Measurements from ENCODE around the gene CHPF2. TPM values are rescaled to one million over a fixed set of nuclear protein-coding genes. Genes with fewer than 3 reads are reported as not detected.

CHPF2 gene
- total RNA-seq, 4 donors from 2014 or later: 21.5 to 28.6 (median 25.4) TPM

- H3K27ac ChIP-seq: no peak overlapping the region
- H3K36me3 ChIP-seq: no peaks in the 10 kb centered on the region
- WGBS: 88% methylated on average over 7 of the region's 8 CpGs
- DNase-seq (ENCODE audit: low spot score in 2 of 2): no peak
- H3K9me3 ChIP-seq: no peaks in the 10 kb centered on the region
- TF ChIP-seq EP300 (IDR thresholded peaks at IDR 0.05) (no peak), POLR2A (IDR thresholded peaks at IDR 0.05) (no peak), POLR2AphosphoS5 (IDR thresholded peaks at IDR 0.05) (no peak), CTCF (IDR thresholded peaks at IDR 0.05) (no peak)
- H3K4me3 ChIP-seq: no peak overlapping the region
- peaks cover 23% of the 10 kb centered on the region for H3K4me1 ChIP-seq
- H3K27me3 ChIP-seq: no peaks in the 10 kb centered on the region
Observed at GRCh38 chr7:151260883-151261282, 28.6 kb downstream of the CHPF2 start.

DNA sequence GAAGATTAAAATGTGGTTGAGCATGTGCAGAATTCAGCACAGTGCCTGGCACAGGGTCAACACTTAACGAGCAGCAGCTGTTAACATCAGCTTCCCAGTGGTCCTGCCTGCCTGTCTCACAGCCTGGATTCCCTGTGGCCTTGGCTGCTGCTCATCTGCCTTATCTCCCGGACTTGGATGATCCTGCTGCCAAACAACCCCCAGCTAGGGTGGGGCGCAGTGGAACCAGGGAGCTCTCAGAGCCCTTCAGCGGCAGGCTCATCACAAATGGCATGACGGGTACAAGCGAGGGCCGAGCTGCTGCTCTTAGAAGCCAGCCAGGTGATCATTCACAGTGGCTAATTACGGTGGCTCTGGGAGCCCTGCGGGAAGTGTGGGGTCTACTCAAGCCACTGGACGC, 29.2 kb downstream of the CHPF2 start:
- no peaks in the 10 kb centered on the region for H3K36me3 ChIP-seq
- 53% methylated on average over 3 of the region's 10 CpGs for WGBS
- no peak overlapping the region for H3K27ac ChIP-seq
- H3K27me3 ChIP-seq: no peaks in the 10 kb centered on the region
- no peak overlapping the region for H3K4me3 ChIP-seq
- no peak for DNase-seq (ENCODE audit: low spot score in 2 of 2)
- peaks cover 22% of the 10 kb centered on the region for H3K4me1 ChIP-seq
- no peaks in the 10 kb centered on the region for H3K9me3 ChIP-seq
- TF ChIP-seq POLR2AphosphoS5 (IDR thresholded peaks at IDR 0.05) (no peak), POLR2A (IDR thresholded peaks at IDR 0.05) (no peak)

DNA sequence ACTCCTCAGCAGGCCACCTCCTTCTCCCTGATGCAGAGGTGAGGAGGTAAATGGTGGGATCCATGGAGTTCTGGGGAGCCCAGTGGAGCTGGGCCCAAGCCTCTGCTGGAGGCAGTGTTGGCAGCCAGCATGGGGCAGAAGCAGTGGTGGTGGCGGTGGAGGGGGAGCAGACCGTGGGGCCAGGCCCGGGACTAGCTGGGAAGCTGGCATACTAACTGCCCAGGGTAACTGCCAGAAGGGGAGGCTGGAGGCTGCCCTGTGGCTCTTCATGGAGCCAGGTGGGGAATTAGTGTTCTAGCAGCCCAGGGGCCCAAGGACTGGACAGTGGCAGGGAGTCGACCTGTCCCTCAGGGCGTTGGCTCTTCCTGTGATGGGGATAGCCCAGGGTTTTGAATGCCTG, 32.3 kb downstream of the CHPF2 start:
- H3K36me3 ChIP-seq: no peaks in the 10 kb centered on the region
- H3K4me3 ChIP-seq: no peak overlapping the region
- peaks cover 17% of the 10 kb centered on the region for H3K4me1 ChIP-seq
- no peak for TF ChIP-seq EP300 (IDR thresholded peaks at IDR 0.05)
- TF ChIP-seq POLR2A (IDR thresholded peaks at IDR 0.05): no peak
- TF ChIP-seq POLR2AphosphoS5 (IDR thresholded peaks at IDR 0.05): no peak
- TF ChIP-seq CTCF (IDR thresholded peaks at IDR 0.05): no peak
- no peak overlapping the region for H3K27ac ChIP-seq
- DNase-seq (ENCODE audit: low spot score in 2 of 2): no peak
- WGBS: 78% methylated on average over 3 of the region's 5 CpGs
- H3K9me3 ChIP-seq: no peaks in the 10 kb centered on the region
- no peaks in the 10 kb centered on the region for H3K27me3 ChIP-seq

- Histone ChIP-seq H3K36me3 (no peaks in the 10 kb centered on the region), H3K9me3 (no peaks in the 10 kb centered on the region), H3K27ac (no peak overlapping the region), H3K4me3 (no peak overlapping the region), H3K4me1 (peaks cover 17% of the 10 kb centered on the region), H3K27me3 (no peaks in the 10 kb centered on the region)
- no peak for DNase-seq (ENCODE audit: low spot score in 2 of 2)
- 94% methylated on average over 9 of the region's 9 CpGs for WGBS
- no peak for TF ChIP-seq POLR2A (IDR thresholded peaks at IDR 0.05)
- TF ChIP-seq CTCF (IDR thresholded peaks at IDR 0.05): no peak
- TF ChIP-seq EP300 (IDR thresholded peaks at IDR 0.05): no peak
- no peak for TF ChIP-seq POLR2AphosphoS5 (IDR thresholded peaks at IDR 0.05)
Observed at GRCh38 chr7:151265351-151265931, 33.2 kb downstream of the CHPF2 start.

DNA sequence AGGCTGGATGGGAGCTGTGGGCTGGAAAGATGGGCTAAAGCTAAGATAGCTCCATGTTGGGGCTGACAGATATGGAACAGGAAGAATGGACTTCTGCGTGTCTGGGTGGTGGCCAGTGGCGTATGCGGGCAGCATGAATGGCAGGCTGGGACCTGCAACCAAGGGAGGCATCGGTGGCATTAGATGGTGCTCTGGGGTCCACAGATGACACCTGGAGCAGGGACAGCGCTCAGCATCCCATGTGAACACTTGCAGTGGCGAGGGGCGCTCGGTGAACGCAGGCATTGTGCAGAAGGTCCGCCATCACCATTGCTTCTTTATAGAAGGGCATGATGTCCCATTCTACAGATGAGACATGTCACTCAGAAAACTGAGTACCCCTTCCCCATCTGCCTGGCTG, 37.2 kb downstream of the CHPF2 start:
- DNase-seq (ENCODE audit: low spot score in 2 of 2): no peak
- no peak for TF ChIP-seq EP300 (IDR thresholded peaks at IDR 0.05)
- no peak for TF ChIP-seq CTCF (IDR thresholded peaks at IDR 0.05)
- no peak for TF ChIP-seq POLR2A (IDR thresholded peaks at IDR 0.05)
- TF ChIP-seq POLR2AphosphoS5 (IDR thresholded peaks at IDR 0.05): no peak
- 92% methylated on average over 10 of the region's 10 CpGs for WGBS
- Histone ChIP-seq H3K27ac (no peak overlapping the region), H3K27me3 (no peaks in the 10 kb centered on the region), H3K36me3 (no peaks in the 10 kb centered on the region), H3K4me1 (peaks cover 29% of the 10 kb centered on the region), H3K9me3 (no peaks in the 10 kb centered on the region), H3K4me3 (no peak overlapping the region)
